Heart left ventricle (tissue), 16 donors: ENCODE measurements around the gene EFHD2. TPM values are rescaled to one million over a fixed set of nuclear protein-coding genes. Genes with fewer than 3 reads are reported as not detected.
"Not testable (repeated sequence)": the region's sequence is repeated elsewhere in the genome, so short reads cannot be mapped to it uniquely, and the experiment has no call there.

Experiments
- ATAC-seq, 4 donors: fragments of 200-7000 bp; cut with Tn5 transposase; one replicate each; pipeline ENCODE4 v1.9.1; 2020 to 2022; ENCODE audit warnings: moderate library complexity in 4 of 4, mild to moderate bottlenecking in 3 of 4, moderate number of reproducible peaks in 1 of 4
- DNase-seq, 5 donors: peaks; one replicate each; pipeline ENCODE4 v3.0.0-alpha.2; 2020
- H3K27ac ChIP-seq, 12 donors: fragments of 200-600 bp; sonication (generic) in 4 of 12; one replicate each; pipeline versions ENCODE4 v1.5.0 to v1.8.0; 2016 to 2022; ENCODE audit warnings: mild to moderate bottlenecking in 2 of 12
- H3K27me3 ChIP-seq, 9 donors: fragments of 200-600 bp; sonication (generic) in 2 of 9; one replicate each; pipeline versions ENCODE4 v1.5.1 to v1.8.0; 2016 to 2022; ENCODE audit warnings: mild to moderate bottlenecking in 3 of 9
- H3K36me3 ChIP-seq, 9 donors: fragments of 200-600 bp; sonication (generic) in 2 of 9; one replicate each; pipeline versions ENCODE4 v1.5.0 to v1.8.0; 2018 to 2022; ENCODE audit warnings: mild to moderate bottlenecking in 2 of 9
- H3K4me1 ChIP-seq, 12 donors: fragments of 200-600 bp; sonication (generic) in 4 of 12; one replicate each; pipeline versions ENCODE4 v1.5.0 to v1.8.0; 2016 to 2022; ENCODE audit warnings: mild to moderate bottlenecking in 3 of 12
- H3K4me3 ChIP-seq, 12 donors: fragments of 200-600 bp; sonication (generic) in 4 of 12; one replicate each; pipeline versions ENCODE4 v1.5.0 to v1.8.0; 2017 to 2022; ENCODE audit warnings: mild to moderate bottlenecking in 9 of 12, moderate library complexity in 4 of 12
- H3K9me3 ChIP-seq, 12 donors: fragments of 200-600 bp; sonication (generic) in 4 of 12; one replicate each; pipeline versions ENCODE4 v1.5.0 to v1.8.0; 2016 to 2022; ENCODE audit warnings: mild to moderate bottlenecking in 1 of 12
- CTCF ChIP-seq, 12 donors: fragments of 200-600 bp; sonication (generic) in 4 of 12; IDR thresholded peaks; one replicate each; pipeline versions ENCODE4 v1.5.0 to v1.8.0; 2018 to 2022; ENCODE audit warnings: antibody characterized with exemption in 12 of 12, mild to moderate bottlenecking in 5 of 12
- POLR2A ChIP-seq, 2 donors: fragments of 450-650 bp; IDR thresholded peaks; one replicate each; pipeline ENCODE4 v1.6.1; 2017; ENCODE audit warnings: antibody characterized with exemption in 2 of 2, mild to moderate bottlenecking in 2 of 2, moderate library complexity in 2 of 2
- WGBS, 4 donors: extraction: QIAGEN DNeasy Blood & Tissue Kit in 2 of 4; methylation state at CpG; one replicate each; pipeline versions ENCODE4 v1.1.5 to v1.1.7; 2013 to 2018; 5-methylcytosine and 5-hydroxymethylcytosine counted together
- intact Hi-C, 10 donors: fragments of 100-400 bp; cut with DNase I; formaldehyde crosslinking; loops; one replicate each; pipeline versions ENCODE4 v1.11.1 to v1.14.2; 2022
- polyA plus RNA-seq, 2 donors: library from polyadenylated mRNA; stranded (reverse); fragments of 200-250 nt; gene quantifications; one replicate each; pipeline ENCODE4 v1.2.3, GENCODE V29; 2013
- total RNA-seq, 9 donors: library from RNA; depleted of rRNA in 2 of 9; stranded (reverse); fragments of >200 nt in 2 of 9; fragmentation: NEBNext Ultra II Directional in 3 of 9; extraction: Animal tissue kit (Norgen Biotek cat#: 25700) in 3 of 9; gene quantifications; one replicate each; pipeline versions ENCODE4 v1.1.0 to v1.2.4, GENCODE V29; 2016 to 2023
- donor health status: ischemic (EF 13 %, LVEDD 7.1; RV severe dilation, severe dysfunction).
- donor health status: healthy with polysubstance abuse.
- donor health status: DM: no; HTN: yes; CAD: no.
- donor health status: DM: no; HTN: no; CAD: no.
- donor health status: ischemic (EF 25% LVEDD 6.9; RV normal size, moderate dysfunction).
- donor health status: ischemic (EF 25% LVEDD 5.7; RV mildly dilated, moderate dysfunction).
- donor health status: healthy.
- donor health status: DM: yes; HTN: yes; CAD: no.
- donor health status: ischemic (EF 35%, LVEDD 5.7; RV mildly dilated, moderate dysfunction).
- donor health status: nonischemic (EF 11% LVEDD 7.7; RV severe dilation, severe dysfunction).
- donor health status: DM: yes; HTN: yes; CAD: no.
- donor health status: PGD.
- donor health status: ischemic (EF 29% LVEDD 5.4; RV normal size, mild dysfunction).
- donor health status: nonischemic (EF 23%, LVEDD 6.1; RV moderate dilation, normal function).

The EFHD2 gene
- total and polyA plus RNA-seq, 11 donors = 11.2 to 52.2 (median 15.8) TPM

- ATAC-seq = no peak
- intact Hi-C loops = no loop called here
- 58 to 68% (median 62%) methylated on average over 10 of the region's 10 CpGs for WGBS, 4 donors
- Histone ChIP-seq H3K9me3 (no peaks in the 10 kb centered on the region), H3K27ac (no peak overlapping the region), H3K4me1 (peaks cover 0 to 7% (median 0%) of the 10 kb centered on the region in 12 donors), H3K4me3 (no peak overlapping the region), H3K36me3 (no peaks in the 10 kb centered on the region), H3K27me3 (peaks cover 0 to 4% (median 0%) of the 10 kb centered on the region in 9 donors)
- no peak for TF ChIP-seq CTCF (IDR thresholded peaks at IDR 0.05)
- TF ChIP-seq POLR2A (IDR thresholded peaks at IDR 0.05) = no peak
- DNase-seq = peak in 1 of 5 donors; percentile 33
These were observed 50.4 kb downstream of the EFHD2 start for GRCh38 chr1:15459771-15460707.

- peaks cover 0 to 4% (median 0%) of the 10 kb centered on the region in 9 donors for H3K27me3 ChIP-seq
- intact Hi-C loops = no loop called here
- no peak overlapping the region for H3K4me3 ChIP-seq
- H3K27ac ChIP-seq = no peak overlapping the region
- 79 to 86% (median 82%) methylated on average over 9 of the region's 9 CpGs for WGBS, 4 donors
- no peak for TF ChIP-seq CTCF (IDR thresholded peaks at IDR 0.05)
- TF ChIP-seq POLR2A (IDR thresholded peaks at IDR 0.05) = no peak
- ATAC-seq (no peak), DNase-seq (no peak)
- peaks cover 0 to 7% (median 0%) of the 10 kb centered on the region in 12 donors for H3K4me1 ChIP-seq
- no peaks in the 10 kb centered on the region for H3K9me3 ChIP-seq
- H3K36me3 ChIP-seq = no peaks in the 10 kb centered on the region
These were observed 51.0 kb downstream of the EFHD2 start for GRCh38 chr1:15460708-15461095.

- ATAC-seq, intact Hi-C loops: not testable (repeated sequence)
- WGBS, 4 donors = 67 to 80% (median 74%) methylated on average over 14 to 15 of the region's 15 CpGs
These were observed 53.5 kb downstream of the EFHD2 start for GRCh38 chr1:15463064-15463800.

GRCh38 chr1:15463926-15464322 is 54.2 kb downstream of the EFHD2 start:
- peak in 1 of 5 donors; percentile 16 for DNase-seq
- H3K4me1 ChIP-seq, ATAC-seq, H3K27ac ChIP-seq, H3K27me3 ChIP-seq, H3K9me3 ChIP-seq, H3K4me3 ChIP-seq, intact Hi-C loops, H3K36me3 ChIP-seq: not testable (repeated sequence)
- WGBS, 4 donors = 92 to 95% (median 92%) methylated on average over 5 of the region's 5 CpGs

More at GRCh38 chr1:15463064-15463800, 53.5 kb downstream of the EFHD2 start:
- DNase-seq = peak in 1 of 5 donors; percentile 40
- not testable (repeated sequence) for H3K36me3 ChIP-seq, H3K27me3 ChIP-seq, H3K27ac ChIP-seq, H3K9me3 ChIP-seq, H3K4me1 ChIP-seq, H3K4me3 ChIP-seq

GRCh38 chr1:15465674-15466073 is 56.0 kb downstream of the EFHD2 start:
- no peak overlapping the region for H3K4me3 ChIP-seq
- ATAC-seq (no peak), DNase-seq (no peak)
- H3K27me3 ChIP-seq = no peaks in the 10 kb centered on the region
- 70 to 81% (median 80%) methylated on average over 7 of the region's 7 CpGs for WGBS, 4 donors
- no peak for TF ChIP-seq CTCF (IDR thresholded peaks at IDR 0.05)
- H3K27ac ChIP-seq = no peak overlapping the region
- no peaks in the 10 kb centered on the region for H3K36me3 ChIP-seq
- H3K9me3 ChIP-seq = no peaks in the 10 kb centered on the region
- peaks cover 0 to 7% (median 0%) of the 10 kb centered on the region in 12 donors for H3K4me1 ChIP-seq
- intact Hi-C loops = no loop called here

- intact Hi-C loops, ATAC-seq: not testable (repeated sequence)
- WGBS, 4 donors = 92 to 97% (median 95%) methylated on average over 22 of the region's 22 CpGs
These were observed 57.4 kb downstream of the EFHD2 start for GRCh38 chr1:15466955-15467625.

More at GRCh38 chr1:15466955-15467625, 57.4 kb downstream of the EFHD2 start:
- DNase-seq = peak in 1 of 5 donors; percentile 23
- H3K4me3 ChIP-seq, H3K36me3 ChIP-seq, H3K9me3 ChIP-seq, H3K27ac ChIP-seq, H3K27me3 ChIP-seq, H3K4me1 ChIP-seq: not testable (repeated sequence)
